ENCODE measurements around the gene LRRC3C. TPM values are rescaled to one million over a fixed set of nuclear protein-coding genes. Genes with fewer than 3 reads are reported as not detected.

LRRC3C gene
- total RNA-seq, 1 experiment from 2014 or later = not detected

DNA sequence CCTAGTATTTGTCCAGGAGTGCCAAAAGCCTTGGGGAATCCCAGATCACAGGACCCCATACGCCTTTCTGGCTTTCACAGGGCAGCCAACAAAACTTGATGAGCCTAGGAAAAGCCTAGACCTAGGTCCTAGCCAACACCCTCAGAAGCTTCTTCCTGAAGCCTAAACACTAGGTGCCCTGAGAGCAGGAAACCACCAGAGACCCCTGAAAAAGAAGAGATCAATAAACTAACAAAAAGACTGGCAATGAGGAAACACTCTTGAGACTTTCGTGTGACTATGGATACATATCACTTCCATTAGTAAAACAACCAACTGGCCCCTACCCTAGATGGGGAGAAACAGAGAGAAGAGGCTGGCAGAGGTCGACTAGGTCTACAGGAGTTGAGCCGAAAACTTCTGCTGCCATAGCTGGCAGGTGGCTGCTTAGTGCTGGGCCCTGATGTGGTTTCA, 1.4 kb upstream of the LRRC3C start:
- DNase-seq (ENCODE audit: low spot score) = no peak
- POLR2A ChIA-PET (ENCODE audit: low non-redundant PET) = no interaction called here
- H3K27me3 ChIP-seq (replicated peaks; ENCODE audit: insufficient read depth, low read depth, low read length, poor library complexity) = no peaks in the 10 kb centered on the region
- CTCF ChIA-PET = no interaction called here
- H3K4me1 ChIP-seq (ENCODE audit: insufficient read depth, low read length, poor library complexity, severe bottlenecking) = no peaks in the 10 kb centered on the region
- no peaks in the 10 kb centered on the region for H3K36me3 ChIP-seq (ENCODE audit: insufficient read depth, low read length, poor library complexity, severe bottlenecking)
- H3K4me3 ChIP-seq (ENCODE audit: low read depth, low read length, poor library complexity, severe bottlenecking) = peak overlapping the region; percentile 85
- TF ChIP-seq, protein P1, sequence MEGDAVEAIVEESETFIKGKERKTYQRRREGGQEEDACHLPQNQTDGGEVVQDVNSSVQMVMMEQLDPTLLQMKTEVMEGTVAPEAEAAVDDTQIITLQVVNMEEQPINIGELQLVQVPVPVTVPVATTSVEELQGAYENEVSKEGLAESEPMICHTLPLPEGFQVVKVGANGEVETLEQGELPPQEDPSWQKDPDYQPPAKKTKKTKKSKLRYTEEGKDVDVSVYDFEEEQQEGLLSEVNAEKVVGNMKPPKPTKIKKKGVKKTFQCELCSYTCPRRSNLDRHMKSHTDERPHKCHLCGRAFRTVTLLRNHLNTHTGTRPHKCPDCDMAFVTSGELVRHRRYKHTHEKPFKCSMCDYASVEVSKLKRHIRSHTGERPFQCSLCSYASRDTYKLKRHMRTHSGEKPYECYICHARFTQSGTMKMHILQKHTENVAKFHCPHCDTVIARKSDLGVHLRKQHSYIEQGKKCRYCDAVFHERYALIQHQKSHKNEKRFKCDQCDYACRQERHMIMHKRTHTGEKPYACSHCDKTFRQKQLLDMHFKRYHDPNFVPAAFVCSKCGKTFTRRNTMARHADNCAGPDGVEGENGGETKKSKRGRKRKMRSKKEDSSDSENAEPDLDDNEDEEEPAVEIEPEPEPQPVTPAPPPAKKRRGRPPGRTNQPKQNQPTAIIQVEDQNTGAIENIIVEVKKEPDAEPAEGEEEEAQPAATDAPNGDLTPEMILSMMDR (conservative IDR thresholded peaks at IDR 0.05; ENCODE audit: low read depth, low read length) = no peak
- no peak for TF ChIP-seq EZH2 (IDR thresholded peaks at IDR 0.05; ENCODE audit: borderline replicate concordance, low read depth, low read length, poor library complexity, severe bottlenecking)
- no peak overlapping the region for H3K27ac ChIP-seq (ENCODE audit: low read depth, low read length, poor library complexity, severe bottlenecking)
- H3K9me3 ChIP-seq (ENCODE audit: low read depth, low read length, poor library complexity, severe bottlenecking) = no peaks in the 10 kb centered on the region
- intact Hi-C loops (cut with micrococcal nuclease; ENCODE audit: unreplicated experiment) = no loop called here
- BruUV-seq (replicated peaks) = no TSS peak

DNA sequence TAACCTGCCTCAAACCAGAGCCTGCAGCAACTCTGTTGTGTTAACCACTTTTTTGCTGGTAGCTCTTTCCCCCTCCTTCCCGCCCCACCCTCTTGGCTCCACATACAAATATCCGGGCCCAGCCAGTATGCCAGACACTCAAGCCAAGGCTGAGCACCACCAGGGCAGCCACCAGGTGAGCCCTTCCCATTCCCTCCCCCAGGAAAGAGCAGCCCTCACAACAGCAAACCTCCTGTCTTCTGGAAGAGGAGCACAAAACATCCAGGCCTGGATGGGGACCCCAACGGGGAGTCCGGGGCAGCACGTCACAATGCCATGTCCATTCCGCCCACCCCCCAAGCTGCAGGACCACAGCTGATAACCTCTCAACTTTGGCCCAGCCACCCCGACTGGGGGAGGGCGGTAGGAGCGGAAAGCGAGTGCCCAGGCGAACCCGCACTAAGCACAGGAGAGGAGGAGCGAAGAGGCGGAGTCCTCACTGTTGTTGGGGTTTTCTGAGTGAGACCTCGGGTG, 888 bp upstream of the LRRC3C start:
- intact Hi-C loops (cut with micrococcal nuclease; ENCODE audit: unreplicated experiment) = no loop called here
- Histone ChIP-seq H3K27ac (ENCODE audit: low read depth, low read length, poor library complexity, severe bottlenecking) (peak overlapping the region; percentile 80), H3K9me3 (ENCODE audit: low read depth, low read length, poor library complexity, severe bottlenecking) (no peaks in the 10 kb centered on the region), H3K36me3 (ENCODE audit: insufficient read depth, low read length, poor library complexity, severe bottlenecking) (no peaks in the 10 kb centered on the region), H3K27me3 (replicated peaks; ENCODE audit: insufficient read depth, low read depth, low read length, poor library complexity) (no peaks in the 10 kb centered on the region), H3K4me3 (ENCODE audit: low read depth, low read length, poor library complexity, severe bottlenecking) (peak overlapping the region; percentile 85), H3K4me1 (ENCODE audit: insufficient read depth, low read length, poor library complexity, severe bottlenecking) (no peaks in the 10 kb centered on the region)
- no peak for DNase-seq (ENCODE audit: low spot score)
- no peak for TF ChIP-seq EZH2 (IDR thresholded peaks at IDR 0.05; ENCODE audit: borderline replicate concordance, low read depth, low read length, poor library complexity, severe bottlenecking)
- TF ChIP-seq, protein P1 (conservative IDR thresholded peaks at IDR 0.05; ENCODE audit: low read depth, low read length) = no peak
- ChIA-PET CTCF (no interaction called here), POLR2A (ENCODE audit: low non-redundant PET) (no interaction called here)
- BruUV-seq (replicated peaks) = no TSS peak

DNA sequence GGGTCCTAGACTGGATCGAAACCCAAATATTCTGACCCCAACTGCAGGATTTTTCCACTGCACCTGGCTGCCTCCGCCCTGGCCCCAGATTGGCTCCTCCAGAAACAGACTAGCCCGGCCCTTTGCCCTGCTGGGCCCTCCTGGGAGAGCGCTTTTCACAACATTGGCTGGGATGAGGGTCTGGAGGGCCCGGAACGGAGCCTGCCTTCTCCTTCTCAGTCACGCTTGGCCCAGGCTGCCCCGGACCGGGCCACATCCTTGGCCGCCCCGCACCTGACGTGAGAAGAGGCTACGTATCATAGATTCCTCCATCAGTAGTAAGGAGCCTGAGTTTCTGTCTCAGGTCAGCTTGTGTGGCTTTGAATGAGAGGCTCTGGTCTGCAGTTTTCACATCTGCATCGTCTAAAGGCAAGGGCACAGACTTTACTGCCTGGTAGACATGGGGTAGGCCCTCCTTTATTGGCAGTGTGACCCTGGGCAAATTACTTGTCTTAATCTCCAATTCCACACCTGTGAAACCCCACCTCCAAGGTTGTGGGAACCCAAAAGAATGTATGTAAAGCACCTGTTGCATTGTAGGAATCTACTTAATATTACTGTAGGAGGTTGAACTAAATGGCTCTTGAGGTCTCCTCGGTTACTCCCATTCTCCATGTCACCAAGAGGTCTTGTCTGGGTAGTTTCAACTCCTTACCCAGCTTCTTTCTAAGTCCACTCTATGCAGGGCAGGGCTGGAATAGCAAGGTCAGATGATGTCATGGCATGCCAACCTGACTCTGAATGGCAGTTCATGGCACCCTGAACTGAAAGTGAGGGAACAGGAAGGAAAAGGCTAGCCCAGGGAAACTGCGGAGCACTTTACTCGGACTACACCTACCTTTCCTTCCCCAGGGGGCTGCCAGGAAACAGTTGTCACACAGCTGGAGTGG, 661 bp downstream of the LRRC3C start:
- POLR2A ChIA-PET (ENCODE audit: low non-redundant PET) = no interaction called here
- H3K36me3 ChIP-seq (ENCODE audit: insufficient read depth, low read length, poor library complexity, severe bottlenecking) = no peaks in the 10 kb centered on the region
- no peaks in the 10 kb centered on the region for H3K4me1 ChIP-seq (ENCODE audit: insufficient read depth, low read length, poor library complexity, severe bottlenecking)
- TSS peak; percentile 87 for BruUV-seq (replicated peaks)
- H3K4me3 ChIP-seq (ENCODE audit: low read depth, low read length, poor library complexity, severe bottlenecking) = peak overlapping the region; percentile 85
- intact Hi-C loops (cut with micrococcal nuclease; ENCODE audit: unreplicated experiment) = no loop called here
- CTCF ChIA-PET = no interaction called here
- H3K27me3 ChIP-seq (replicated peaks; ENCODE audit: insufficient read depth, low read depth, low read length, poor library complexity) = no peaks in the 10 kb centered on the region
- H3K27ac ChIP-seq (ENCODE audit: low read depth, low read length, poor library complexity, severe bottlenecking) = peak overlapping the region; percentile 49
- no peak for TF ChIP-seq EZH2 (IDR thresholded peaks at IDR 0.05; ENCODE audit: borderline replicate concordance, low read depth, low read length, poor library complexity, severe bottlenecking)
- TF ChIP-seq, protein P1 (conservative IDR thresholded peaks at IDR 0.05; ENCODE audit: low read depth, low read length) = no peak
- no peak for DNase-seq (ENCODE audit: low spot score)
- H3K9me3 ChIP-seq (ENCODE audit: low read depth, low read length, poor library complexity, severe bottlenecking) = no peaks in the 10 kb centered on the region

Measured in A673 (cell line).